ENCODE results near the gene ATOX1. TPM values are rescaled to one million over a fixed set of nuclear protein-coding genes. Genes with fewer than 3 reads are reported as not detected.

Gene ATOX1
- total and polyA plus RNA-seq, 2 of the 13 experiments (the other 11 are each of a cell fraction or from before 2014, with no cell fraction given) = 62.4 to 124 TPM

- no peak for TF ChIP-seq ZSCAN30 (CRISPR knock-in tag; IDR thresholded peaks at IDR 0.05)
- no peak for TF ChIP-seq ZFP36L1 (CRISPR knock-in tag; IDR thresholded peaks at IDR 0.05)
- TF ChIP-seq RARA (CRISPR knock-in tag; IDR thresholded peaks at IDR 0.05) = peak; percentile 76
- peak; percentile 75; the same call in 1 of the 2 replicates for TF ChIP-seq PITX1 (CRISPR knock-in tag; IDR thresholded peaks at IDR 0.05)
- peak; percentile 58 for TF ChIP-seq TBL1XR1 (IDR thresholded peaks at IDR 0.05; ENCODE audit: borderline replicate concordance, low read length, partially characterized antibody)
- TF ChIP-seq ZMYM3 (CRISPR knock-in tag; IDR thresholded peaks at IDR 0.05) = no peak
- no peak for TF ChIP-seq ZNF576 (CRISPR knock-in tag; IDR thresholded peaks at IDR 0.05)
- TF ChIP-seq ZNF772 (CRISPR knock-in tag; IDR thresholded peaks at IDR 0.05) = no peak
- TF ChIP-seq TEF (CRISPR knock-in tag; IDR thresholded peaks at IDR 0.05) = no peak
- TF ChIP-seq ZNF550 (CRISPR knock-in tag; IDR thresholded peaks at IDR 0.05; ENCODE audit: borderline replicate concordance) = no peak
- no peak for TF ChIP-seq ARNT (IDR thresholded peaks at IDR 0.05)
- no peak for TF ChIP-seq THYN1 (CRISPR knock-in tag; IDR thresholded peaks at IDR 0.05; ENCODE audit: borderline replicate concordance, low read depth)
- TF ChIP-seq ZNF3 (CRISPR knock-in tag; IDR thresholded peaks at IDR 0.05) = no peak
- TF ChIP-seq ZNF562 (CRISPR knock-in tag; IDR thresholded peaks at IDR 0.05; ENCODE audit: borderline replicate concordance) = no peak
- TF ChIP-seq ZGPAT (CRISPR knock-in tag; IDR thresholded peaks at IDR 0.05) = peak; percentile 47; the same call in 1 of the 2 replicates
- no peak; the same call in 1 of the 2 replicates for TF ChIP-seq IKZF5 (CRISPR knock-in tag; IDR thresholded peaks at IDR 0.05)
- TF ChIP-seq ZNF790 (CRISPR knock-in tag; IDR thresholded peaks at IDR 0.05; ENCODE audit: borderline replicate concordance) = no peak
- no peak for TF ChIP-seq ZNF549 (CRISPR knock-in tag; IDR thresholded peaks at IDR 0.05)
- peak; percentile 96 for TF ChIP-seq SOX13 (IDR thresholded peaks at IDR 0.05)
- TF ChIP-seq SOX13 (CRISPR knock-in tag; conservative IDR thresholded peaks at IDR 0.05 in 1 of 2, IDR thresholded peaks at IDR 0.05 in 1 of 2) = peak in 1 of 2 experiments; percentile 100; a peak in 2 of 4 replicates
- 0 out of 2 replicates have a peak, but pooled peaks have one; percentile 39 for TF ChIP-seq GFI1 (CRISPR knock-in tag; IDR thresholded peaks at IDR 0.05; ENCODE audit: borderline replicate concordance)
- TF ChIP-seq ZNF558 (CRISPR knock-in tag; IDR thresholded peaks at IDR 0.05; ENCODE audit: borderline replicate concordance) = no peak
- TF ChIP-seq ZNF326 (CRISPR knock-in tag; IDR thresholded peaks at IDR 0.05; ENCODE audit: borderline replicate concordance) = no peak
- TF ChIP-seq ZNF879 (CRISPR knock-in tag; IDR thresholded peaks at IDR 0.05) = no peak
- 0 out of 2 replicates have a peak, but pooled peaks have one; percentile 14 for TF ChIP-seq SP4 (CRISPR knock-in tag; IDR thresholded peaks at IDR 0.05)
- no peak for TF ChIP-seq ZNF891 (CRISPR knock-in tag; IDR thresholded peaks at IDR 0.05)
- TF ChIP-seq ZNF350 (CRISPR knock-in tag; IDR thresholded peaks at IDR 0.05; ENCODE audit: borderline replicate concordance, low read depth) = no peak
- TF ChIP-seq GATAD2A (CRISPR knock-in tag; IDR thresholded peaks at IDR 0.05) = peak; percentile 66
Measured at GRCh38 chr5:151694035-151694485, 64.4 kb downstream of the ATOX1 start (continued).

Data from HepG2 (cell line).